HepG2 (cell line): ENCODE measurements around the gene RNF182. TPM values are rescaled to one million over a fixed set of nuclear protein-coding genes. Genes with fewer than 3 reads are reported as not detected.

Source experiments
- ATAC-seq: fragments of 200-7000 bp; cut with Tn5 transposase; 3 replicates; pipeline ENCODE4 v1.9.1; 2020; ENCODE audit warnings: mild to moderate bottlenecking, moderate library complexity
- BruUV-seq: library from RNA; stranded (reverse); fragments of 400-500 nt; replicated peaks from 2 replicates; lab custom pipeline; 2021; lab: Mats Ljungman, UMichigan
- CTCF ChIA-PET: fragments of 300-600 bp; formaldehyde crosslinking; extraction: SDS; loops from one replicate; lab custom pipeline; 2021; ENCODE audit warnings: low total read pairs, inconsistent platforms, low intra/inter-chr PET ratio; lab: Yijun Ruan, JAX
- POLR2A ChIA-PET: fragments of 350-600 bp; sonication (Branson Sonifier 250); formaldehyde crosslinking; loops from one replicate; lab custom pipeline; 2020; ENCODE audit warnings: antibody characterized with exemption, inconsistent platforms; lab: Yijun Ruan, JAX
- DNase-seq: peaks from one replicate; pipeline ENCODE4 v3.0.0-alpha.2; 2015; ENCODE audit warnings: low spot score
- FAIRE-seq: peaks from 3 replicates; lab custom pipeline; 2011; peaks lifted over from hg19 to GRCh38; lab: Jason Lieb, UNC
- H2AFZ ChIP-seq: one replicate; pipeline ENCODE4 v1.6.1; 2011; ENCODE audit warnings: low read length, inconsistent platforms
- H3K27ac ChIP-seq: fragments of 300-600 bp; 3 replicates; pipeline ENCODE4 v1.8.0; 2011; ENCODE audit warnings: mixed run types, mild to moderate bottlenecking, mixed read lengths, low read length, inconsistent platforms; ENCODE audit not compliant: insufficient read depth; ENCODE audit errors: extremely low read length
- H3K27me3 ChIP-seq, 2 experiments: fragments of 200-600 bp in 1 of 2; 2 replicates in 1 of 2; 3 replicates in 1 of 2; pipeline versions ENCODE4 v1.6.0 to v1.8.0; 2011; ENCODE audit warnings: low read length in 2 of 2, mild to moderate bottlenecking in 2 of 2, moderate library complexity in 2 of 2, inconsistent platforms in 1 of 2; ENCODE audit not compliant: insufficient read depth in 2 of 2, control insufficient read depth in 1 of 2
- H3K36me3 ChIP-seq, 2 experiments: fragments of 200-600 bp in 1 of 2; replicated peaks in 1 of 2; 2 replicates in 1 of 2; 3 replicates in 1 of 2; pipeline versions ENCODE4 v1.5.1 to v1.8.0; 2011; ENCODE audit warnings: low read length in 2 of 2, inconsistent platforms in 1 of 2; ENCODE audit not compliant: insufficient read depth in 2 of 2, control insufficient read depth in 1 of 2
- H3K4me1 ChIP-seq: 2 replicates; pipeline ENCODE4 v1.5.1; 2012; ENCODE audit warnings: low read length, inconsistent platforms; ENCODE audit not compliant: insufficient read depth
- H3K4me2 ChIP-seq: 2 replicates; pipeline ENCODE4 v1.6.0; 2011; ENCODE audit warnings: low read depth, low read length, inconsistent platforms
- H3K4me3 ChIP-seq, 3 experiments: fragments of 200-600 bp in 1 of 3; sonication (generic), shearing (Covaris generic) in 1 of 3; replicated peaks in 1 of 3; 2 replicates each; pipeline ENCODE4 v1.5.1; 2011 to 2016; ENCODE audit warnings: low read length in 3 of 3, inconsistent platforms in 2 of 3, low read depth in 2 of 3, mild to moderate bottlenecking in 2 of 3, control low read depth in 1 of 3, mixed read lengths in 1 of 3; ENCODE audit not compliant: insufficient read depth in 1 of 3
- H3K79me2 ChIP-seq: one replicate; pipeline ENCODE4 v1.6.1; 2011; ENCODE audit warnings: low read length, inconsistent platforms; ENCODE audit not compliant: insufficient read depth
- H3K9ac ChIP-seq: 2 replicates; pipeline ENCODE4 v1.6.0; 2011; ENCODE audit warnings: mild to moderate bottlenecking, low read depth, low read length, inconsistent platforms; ENCODE audit not compliant: insufficient read depth
- H3K9me3 ChIP-seq: 2 replicates; pipeline ENCODE4 v1.5.1; 2012; ENCODE audit warnings: mild to moderate bottlenecking, low read length
- H4K20me1 ChIP-seq: 2 replicates; pipeline ENCODE4 v1.6.0; 2011; ENCODE audit warnings: inconsistent platforms, mild to moderate bottlenecking, low read length, moderate library complexity; ENCODE audit not compliant: insufficient read depth
- BCL3 ChIP-seq: sonication (generic); formaldehyde crosslinking; IDR thresholded peaks from 2 replicates; pipeline ENCODE4 v1.5.1; 2020; ENCODE audit warnings: mild to moderate bottlenecking, missing genetic modification reagents, moderate library complexity
- CHD2 ChIP-seq: IDR thresholded peaks from 2 replicates; pipeline ENCODE4 v1.6.1; 2011; ENCODE audit warnings: low read depth, low read length, improper control_type of control experiment
- EEA1 ChIP-seq: sonication (generic); formaldehyde crosslinking; IDR thresholded peaks from 2 replicates; pipeline ENCODE4 v1.5.1; 2020; ENCODE audit warnings: mild to moderate bottlenecking, missing genetic modification reagents, borderline replicate concordance
- GPN1 ChIP-seq: sonication (generic); formaldehyde crosslinking; IDR thresholded peaks from 2 replicates; pipeline ENCODE4 v1.5.1; 2020; ENCODE audit warnings: missing genetic modification reagents, borderline replicate concordance
- HDAC1 ChIP-seq: sonication (generic); formaldehyde crosslinking; IDR thresholded peaks from 2 replicates; pipeline ENCODE4 v1.5.1; 2020; ENCODE audit warnings: mild to moderate bottlenecking, missing genetic modification reagents
- HMGXB4 ChIP-seq, 2 experiments: sonication (generic) in 1 of 2; formaldehyde crosslinking in 1 of 2; IDR thresholded peaks; 2 replicates each; pipeline versions ENCODE4 v1.4.0 to v1.6.1; 2018 to 2020; ENCODE audit warnings: missing genetic modification reagents in 2 of 2, borderline replicate concordance in 1 of 2, low read depth in 1 of 2, mild to moderate bottlenecking in 1 of 2, missing biosample characterization in 1 of 2
- RARG ChIP-seq: sonication (generic); formaldehyde crosslinking; IDR thresholded peaks from 2 replicates; pipeline ENCODE4 v1.4.0; 2020; ENCODE audit warnings: low read depth, mild to moderate bottlenecking, missing genetic modification reagents
- SP1 ChIP-seq, 2 experiments: fragments of 450-650 bp in 1 of 2; sonication (generic) in 1 of 2; formaldehyde crosslinking in 1 of 2; IDR thresholded peaks; 2 replicates each; pipeline versions ENCODE4 v1.4.0 to v1.6.1; 2016 to 2020; ENCODE audit warnings: missing genetic modification reagents in 1 of 2
- TBL1XR1 ChIP-seq: fragments of 150-350 bp; IDR thresholded peaks from 2 replicates; pipeline ENCODE4 v1.6.1; 2014; ENCODE audit warnings: borderline replicate concordance, low read length; ENCODE audit not compliant: partially characterized antibody
- TCF7 ChIP-seq: sonication (generic); IDR thresholded peaks from 2 replicates; pipeline ENCODE4 v1.6.1; 2016; ENCODE audit warnings: antibody characterized with exemption, low read depth
- ZMYM4 ChIP-seq: sonication (generic); formaldehyde crosslinking; IDR thresholded peaks from 2 replicates; pipeline ENCODE4 v1.8.1; 2023; ENCODE audit warnings: mild to moderate bottlenecking, missing genetic modification reagents
- ZNF34 ChIP-seq: sonication (generic); formaldehyde crosslinking; IDR thresholded peaks from 2 replicates; pipeline ENCODE4 v1.4.0; 2020; ENCODE audit warnings: mild to moderate bottlenecking, missing genetic modification reagents, borderline replicate concordance
- ZNF646 ChIP-seq: sonication (generic); formaldehyde crosslinking; IDR thresholded peaks from 2 replicates; pipeline ENCODE4 v1.9.0; 2021; ENCODE audit warnings: mild to moderate bottlenecking, missing genetic modification reagents
- ZNF839 ChIP-seq: sonication (generic); formaldehyde crosslinking; IDR thresholded peaks from 2 replicates; pipeline ENCODE4 v1.4.0; 2020; ENCODE audit warnings: missing genetic modification reagents, mild to moderate bottlenecking, borderline replicate concordance
- WGBS: methylation state at CpG from one replicate; pipeline ENCODE4 v1.1.6; 2017; ENCODE audit warnings: low lambda C conversion rate; 5-methylcytosine and 5-hydroxymethylcytosine counted together
- in situ Hi-C: cut with HindIII; loops from 2 replicates; pipeline ENCODE4 v1.10.0; 2017; ENCODE audit warnings: low pct_unique_long_range_greater_than_20kb; ENCODE audit not compliant: extremely low pct_ligation_motif_present
- intact Hi-C: fragments of 100-400 bp; cut with micrococcal nuclease; formaldehyde crosslinking; loops from one replicate; pipeline ENCODE4 v1.10.0; 2022; ENCODE audit not compliant: unreplicated experiment
- polyA plus RNA-seq, 8 experiments: library from polyadenylated mRNA; depleted of rRNA in 3 of 8; stranded (reverse) in 7 of 8; unstranded in 1 of 8; fragments of >200 nt; fragmentation: Illumina TruSeq in 4 of 8; extraction: Trizol in 4 of 8; gene quantifications; 2 replicates each; pipeline versions ENCODE4 v1.2.1 to v1.2.3, GENCODE V29; 2011 to 2016; ENCODE audit warnings: low read depth in 4 of 8, missing spikeins in 1 of 8, mixed read lengths in 1 of 8; ENCODE audit not compliant: insufficient read depth in 1 of 8
- total RNA-seq, 5 experiments: library from RNA; depleted of rRNA; stranded (reverse); fragments of >200 nt; fragmentation: Illumina TruSeq; extraction: Trizol; gene quantifications; 2 replicates each; pipeline ENCODE4 v1.2.3, GENCODE V29; 2016; ENCODE audit warnings: low read depth in 1 of 5

RNF182 gene
- total and polyA plus RNA-seq, 2 of the 13 experiments (the other 11 are each of a cell fraction or from before 2014, with no cell fraction given) = not detected

- no peaks in the 10 kb centered on the region for H3K9me3 ChIP-seq
- FAIRE-seq (no peak), DNase-seq (no peak), ATAC-seq (no peak)
- H4K20me1 ChIP-seq = no peaks in the 10 kb centered on the region
- no peak overlapping the region for H3K27ac ChIP-seq
- no peaks in the 10 kb centered on the region for H3K79me2 ChIP-seq
- no peak overlapping the region for H2AFZ ChIP-seq
- H3K9ac ChIP-seq = no peak overlapping the region
- CTCF ChIA-PET = no interaction called here
- peaks cover 5 to 46% of the 10 kb centered on the region in 2 experiments for H3K27me3 ChIP-seq
- 20% methylated on average over 3 of the region's 3 CpGs for WGBS
- POLR2A ChIA-PET = no interaction called here
- intact Hi-C loops = no loop called here
- in situ Hi-C loops = no loop called here
- no peak overlapping the region for H3K4me3 ChIP-seq
- H3K4me1 ChIP-seq = peaks cover 14% of the 10 kb centered on the region
- H3K4me2 ChIP-seq = no peak overlapping the region
- no peak for TF ChIP-seq HMGXB4 (CRISPR knock-in tag; IDR thresholded peaks at IDR 0.05; ENCODE audit: borderline replicate concordance in 1 of 2, low read depth in 1 of 2)
- no peak for TF ChIP-seq ZNF646 (CRISPR knock-in tag)
- TF ChIP-seq ZNF34 (CRISPR knock-in tag) = no peak
- no peak for TF ChIP-seq HDAC1 (CRISPR knock-in tag)
- no peak for TF ChIP-seq TCF7
- no peak for TF ChIP-seq BCL3 (CRISPR knock-in tag)
- no peak for TF ChIP-seq EEA1 (CRISPR knock-in tag)
- TF ChIP-seq ZMYM4 = no peak
- no peak for TF ChIP-seq CHD2
- no peak for TF ChIP-seq RARG (CRISPR knock-in tag)
- TF ChIP-seq SP1 (IDR thresholded peaks at IDR 0.05) = no peak
- TF ChIP-seq SP1 (CRISPR knock-in tag; IDR thresholded peaks at IDR 0.05) = no peak
- no peak for TF ChIP-seq GPN1 (CRISPR knock-in tag)
- no peak for TF ChIP-seq TBL1XR1
- TF ChIP-seq ZNF839 = no peak
- H3K36me3 ChIP-seq = no peaks in the 10 kb centered on the region
- BruUV-seq = no TSS peak
Observed at GRCh38 chr6:13922750-13923149, 2.0 kb upstream of the RNF182 start.
